TTC549 (cell line): ENCODE measurements around the gene MYO18A.
"Not testable (repeated sequence)": the region's sequence is repeated elsewhere in the genome, so short reads cannot be mapped to it uniquely, and the experiment has no call there.

Source experiments
- FAIRE-seq: peaks from 2 replicates; lab custom pipeline; 2012; peaks lifted over from hg19 to GRCh38; lab: Jason Lieb, UNC

Gene MYO18A

DNA sequence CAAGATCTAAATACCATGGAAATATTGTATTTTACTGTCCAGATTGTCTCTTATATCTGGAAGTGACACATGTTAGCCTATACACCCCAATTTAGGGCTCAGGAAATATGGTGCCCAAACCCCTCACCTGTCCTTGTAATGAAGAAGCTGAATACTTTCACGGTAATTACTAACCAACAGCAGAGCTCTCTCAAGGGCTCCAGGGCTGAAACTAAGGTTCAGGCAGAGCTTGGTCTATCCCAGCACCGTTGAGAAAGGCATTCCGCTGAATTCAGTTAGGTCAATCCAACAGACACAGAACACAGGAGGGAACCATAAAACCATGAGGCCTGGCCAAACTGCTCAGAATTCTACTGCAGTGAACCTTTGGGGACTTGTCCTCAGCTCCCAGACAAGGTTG, 14.9 kb downstream of the MYO18A start:
- no peak for FAIRE-seq

DNA sequence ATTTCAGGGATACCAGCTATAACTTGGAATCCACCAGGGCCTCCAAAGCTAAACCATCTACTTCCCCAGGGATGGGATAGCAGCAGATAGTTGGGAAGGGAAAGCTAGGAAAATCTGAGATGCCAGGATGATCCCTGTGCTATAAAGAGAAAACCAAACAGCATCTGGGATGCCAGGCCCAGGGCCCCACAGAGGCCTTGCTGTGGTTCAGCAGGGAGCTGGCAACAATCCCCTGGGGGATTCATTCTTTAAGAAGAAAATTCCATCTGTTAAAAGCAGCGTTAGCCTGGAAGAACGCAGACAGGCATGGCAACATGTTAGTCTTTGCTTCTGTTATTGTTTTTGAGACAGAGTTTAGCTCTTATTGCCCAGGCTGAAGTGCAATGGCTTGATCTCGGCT, 16.6 kb downstream of the MYO18A start:
- FAIRE-seq: no peak

- FAIRE-seq: no peak
Observed at GRCh38 chr17:29162909-29163341, 17.3 kb downstream of the MYO18A start.

GRCh38 chr17:29162082-29162908, 17.9 kb downstream of the MYO18A start:
- FAIRE-seq: no peak

- no peak for FAIRE-seq
Observed at GRCh38 chr17:29160253-29160652, 19.9 kb downstream of the MYO18A start.

- FAIRE-seq: no peak
Observed at GRCh38 chr17:29159306-29159860, 20.8 kb downstream of the MYO18A start.

DNA sequence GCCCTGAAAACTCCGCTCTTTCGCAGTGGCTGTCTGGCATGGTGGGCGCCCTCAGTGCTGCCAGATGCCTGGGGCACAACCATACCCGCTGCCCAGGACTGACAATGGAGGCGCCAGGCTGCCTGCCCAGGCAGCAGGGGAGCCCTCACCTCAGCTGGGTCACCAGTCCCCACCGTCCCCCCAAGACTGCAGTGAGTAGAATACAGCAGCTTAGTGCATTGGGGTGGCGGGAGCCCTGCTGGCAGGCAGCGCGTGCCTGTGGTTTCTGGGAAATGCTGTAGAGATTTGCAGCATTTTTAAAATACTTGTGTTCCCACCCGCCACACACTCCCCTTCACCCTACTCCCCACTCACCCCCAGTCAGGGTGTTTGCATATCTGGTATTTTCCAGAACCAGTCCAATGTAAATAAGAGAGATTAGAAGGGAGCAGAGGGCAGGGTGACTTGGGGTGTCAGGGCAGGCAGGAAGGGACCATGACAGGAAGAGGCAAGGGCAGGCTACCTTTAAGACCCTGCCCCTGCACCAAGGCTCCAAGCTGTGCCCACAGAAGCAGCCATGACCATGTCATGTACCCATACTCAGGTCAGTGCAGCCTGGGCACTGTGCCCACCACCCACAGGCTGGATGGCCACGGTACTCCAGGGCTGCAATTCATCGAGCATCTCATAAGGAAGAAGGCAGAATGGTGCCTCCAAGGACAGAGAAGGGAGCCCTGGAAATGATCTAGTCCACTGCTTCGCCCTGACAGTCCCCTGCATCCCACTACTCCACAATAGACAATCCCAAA, 21.5 kb downstream of the MYO18A start:
- FAIRE-seq: no peak

DNA sequence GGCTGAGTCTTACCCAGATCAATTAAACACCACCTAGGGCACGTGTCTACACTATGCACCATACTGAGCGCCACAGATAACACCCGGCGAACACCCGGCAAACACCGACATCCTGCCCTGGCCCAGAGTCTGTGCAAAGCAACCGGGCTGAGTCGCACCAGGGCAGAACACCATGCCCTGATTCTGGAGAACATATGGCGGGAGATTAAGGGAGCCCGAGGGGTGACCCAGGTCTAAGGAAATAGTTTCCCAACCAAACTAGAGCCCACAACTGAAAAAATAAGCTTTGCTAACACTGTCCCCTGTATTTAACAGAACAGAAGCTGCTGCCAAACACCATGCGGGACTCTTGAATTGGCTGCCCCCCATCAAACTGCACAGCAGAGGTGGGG, 22.1 kb downstream of the MYO18A start:
- no peak for FAIRE-seq

DNA sequence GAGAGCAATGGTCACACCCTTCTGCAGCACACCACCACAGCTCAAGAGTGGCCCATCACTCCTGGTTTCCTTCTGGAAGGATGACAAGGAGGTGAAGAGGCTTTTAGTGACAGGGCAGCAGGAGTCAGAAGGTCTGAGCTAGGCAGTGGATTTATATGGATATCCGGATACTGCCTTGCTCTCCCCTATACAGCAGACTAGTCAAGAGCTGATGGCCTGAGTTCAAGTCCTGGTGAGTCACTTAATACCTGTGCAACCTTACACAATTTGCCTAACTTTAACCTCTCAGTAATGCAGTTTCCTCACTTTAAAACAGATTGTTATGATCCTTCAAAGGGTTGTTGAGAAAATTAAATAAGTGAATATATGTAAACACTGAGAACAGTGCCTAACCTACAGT, 22.9 kb downstream of the MYO18A start:
- FAIRE-seq: no peak

GRCh38 chr17:29156781-29157180, 23.4 kb downstream of the MYO18A start:
- FAIRE-seq: no peak

DNA sequence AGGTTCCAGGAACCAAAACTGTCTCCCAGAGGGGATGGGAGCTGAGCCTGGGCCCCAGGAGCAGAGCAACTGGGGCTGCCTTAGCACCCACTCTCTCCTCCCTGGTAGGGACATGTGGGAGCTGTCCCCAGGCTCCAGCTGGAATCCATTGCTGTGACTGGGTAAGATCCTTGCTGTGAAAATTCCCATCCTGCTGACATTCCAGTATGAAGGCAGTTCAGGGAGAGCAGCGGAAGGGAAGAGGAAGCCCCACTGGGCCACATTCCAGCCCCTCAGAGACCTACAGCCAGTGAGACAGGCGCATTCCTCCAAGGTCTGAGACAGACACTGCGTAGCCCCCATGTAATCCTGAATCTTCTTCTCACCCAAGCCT, 24.2 kb downstream of the MYO18A start:
- no peak for FAIRE-seq

GRCh38 chr17:29155227-29155965, 24.8 kb downstream of the MYO18A start:
- no peak for FAIRE-seq

GRCh38 chr17:29154516-29155226, 25.5 kb downstream of the MYO18A start:
- no peak for FAIRE-seq

DNA sequence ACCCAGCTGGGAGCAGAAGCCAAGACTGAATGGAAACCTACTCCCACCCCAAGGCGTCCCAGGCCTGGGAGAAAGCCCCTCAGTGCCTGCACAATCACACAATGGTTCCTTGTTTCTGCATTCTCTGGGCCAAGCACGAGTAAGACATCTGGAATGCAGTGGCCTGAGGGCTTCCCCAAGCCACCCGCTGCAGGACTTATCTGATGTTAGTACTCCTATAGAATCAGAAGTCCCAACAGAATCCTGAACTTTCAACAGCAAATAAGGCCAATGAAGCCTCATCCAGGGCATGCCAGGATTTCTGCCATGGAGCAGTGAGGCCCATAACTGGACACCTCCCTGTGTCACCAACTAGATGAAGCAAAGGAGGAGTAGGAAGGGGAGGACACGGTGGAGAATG, 28.6 kb downstream of the MYO18A start:
- no peak for FAIRE-seq

- no peak for FAIRE-seq
Observed at GRCh38 chr17:29150161-29150560, 30.0 kb downstream of the MYO18A start.

GRCh38 chr17:29149431-29150064, 30.6 kb downstream of the MYO18A start:
- FAIRE-seq: no peak

DNA sequence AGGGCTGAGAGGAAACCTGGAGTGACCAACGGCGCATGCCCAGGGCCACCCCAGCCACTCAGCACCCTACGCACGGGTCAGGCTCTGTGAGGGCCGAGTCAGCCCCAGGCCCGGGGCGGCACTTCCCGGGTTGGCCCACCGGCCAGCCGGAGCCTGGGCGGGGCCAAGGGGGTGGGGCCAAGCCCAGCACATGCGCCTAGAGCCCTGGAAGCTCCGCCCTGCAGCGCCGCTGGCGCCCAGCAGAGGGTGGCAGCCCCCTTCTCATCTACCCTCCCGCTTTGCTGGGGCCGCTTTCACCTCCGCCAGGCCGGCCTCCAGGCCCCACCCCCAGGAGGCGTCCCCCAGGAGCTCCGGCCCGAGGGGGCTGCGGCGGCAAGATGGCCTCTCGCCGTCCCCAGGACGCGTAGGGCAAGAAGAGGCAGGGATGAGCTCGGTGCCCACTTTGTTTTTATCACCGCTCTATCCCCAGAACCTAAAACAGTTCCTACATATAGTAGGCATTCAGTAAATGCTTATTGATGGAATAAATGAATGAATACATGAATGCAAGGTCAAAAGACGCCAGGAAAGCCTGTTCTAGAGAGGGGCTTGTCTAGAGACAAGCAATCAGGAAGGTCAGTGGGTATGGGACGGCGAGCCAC, 31.3 kb downstream of the MYO18A start:
- no peak for FAIRE-seq

GRCh38 chr17:29148257-29148789, 31.9 kb downstream of the MYO18A start:
- no peak for FAIRE-seq

GRCh38 chr17:29147682-29148081, 32.5 kb downstream of the MYO18A start:
- FAIRE-seq: no peak

GRCh38 chr17:29147228-29147627, 33.0 kb downstream of the MYO18A start:
- not testable (repeated sequence) for FAIRE-seq
